ENCODE measurements around the gene HPSE2.

The HPSE2 gene

DNA sequence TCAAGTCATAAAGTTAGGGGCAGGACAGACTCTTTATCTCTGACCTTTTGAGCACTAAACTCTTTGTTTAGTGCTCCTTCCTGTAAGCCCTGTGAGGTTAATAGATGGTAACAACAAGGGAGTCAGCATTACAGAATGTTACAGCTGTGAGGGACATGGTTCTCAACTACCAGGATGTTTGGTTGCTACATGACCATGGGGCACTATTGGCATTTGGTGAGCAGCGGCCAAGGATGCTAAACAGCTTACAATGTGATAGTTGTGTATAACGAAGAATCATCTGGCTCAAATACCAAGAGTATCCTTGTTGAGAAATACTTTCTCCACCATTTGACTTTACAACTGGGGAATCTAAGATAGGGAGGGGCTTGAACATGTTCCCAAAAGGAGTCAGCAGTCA, 753.6 kb downstream of the HPSE2 start:
- DNase-seq: no peak

DNA sequence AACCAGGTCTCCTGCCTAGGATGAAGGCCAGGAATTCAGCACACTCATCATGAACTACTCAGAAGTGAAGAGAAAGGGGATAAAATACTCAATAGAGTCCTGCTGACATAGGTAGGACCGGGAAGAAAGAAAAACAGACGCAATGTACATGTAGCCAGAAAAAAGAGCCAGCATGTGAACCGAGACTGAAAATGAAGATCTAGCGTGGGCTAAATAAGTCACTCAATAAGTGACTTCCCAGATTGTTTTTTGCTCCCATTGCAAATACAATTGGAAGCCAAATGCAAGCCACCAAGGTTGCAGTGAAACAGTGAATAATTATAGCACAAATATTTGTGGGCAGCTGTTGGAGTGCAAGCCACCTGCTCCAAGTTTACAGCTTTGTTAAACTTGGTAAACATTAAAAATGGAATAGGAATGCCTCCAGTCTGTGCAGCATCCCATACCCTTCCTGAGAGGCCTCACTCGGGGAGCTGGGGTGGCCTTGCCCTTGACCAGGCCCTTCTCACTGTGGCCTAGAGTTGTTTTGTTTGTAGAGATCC, 754.2 kb downstream of the HPSE2 start:
- DNase-seq: no peak

DNA sequence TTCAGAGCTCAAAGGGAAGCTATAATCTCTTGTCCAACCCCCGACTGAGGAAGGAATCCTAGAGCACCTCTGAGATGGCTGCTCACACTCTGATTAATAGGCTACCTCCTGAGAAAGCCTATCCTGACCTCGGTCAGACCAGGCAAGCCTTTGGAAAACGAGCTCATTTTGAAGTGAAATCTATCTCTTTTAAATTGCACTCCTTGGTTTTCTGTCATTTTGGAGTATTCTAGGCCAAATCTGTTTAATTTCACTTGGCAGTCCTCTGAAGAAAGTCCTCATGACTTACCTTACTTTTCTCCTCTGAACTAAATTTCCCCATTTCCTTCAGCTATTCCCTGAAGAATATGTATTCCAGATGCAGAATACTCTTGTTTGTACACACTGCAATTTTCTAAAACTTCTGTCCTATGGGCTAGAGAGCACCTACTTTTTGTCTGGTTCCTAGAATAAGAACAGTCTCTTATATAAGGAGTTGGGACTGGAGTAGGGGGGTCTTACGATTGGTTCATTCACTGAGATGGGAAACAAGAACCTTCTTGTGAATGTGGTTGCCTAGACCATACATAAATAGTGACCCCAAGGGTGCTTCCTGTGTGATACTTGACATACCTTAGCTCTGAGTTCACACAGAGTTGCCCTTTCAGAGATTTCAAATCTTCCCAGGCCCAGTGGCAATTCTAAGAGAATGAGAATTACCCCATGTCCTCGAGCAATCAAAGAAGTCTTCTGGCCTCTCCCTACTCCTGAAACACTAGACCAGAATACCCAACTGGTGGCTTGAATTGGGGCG, 757.0 kb downstream of the HPSE2 start:
- DNase-seq: no peak

DNA sequence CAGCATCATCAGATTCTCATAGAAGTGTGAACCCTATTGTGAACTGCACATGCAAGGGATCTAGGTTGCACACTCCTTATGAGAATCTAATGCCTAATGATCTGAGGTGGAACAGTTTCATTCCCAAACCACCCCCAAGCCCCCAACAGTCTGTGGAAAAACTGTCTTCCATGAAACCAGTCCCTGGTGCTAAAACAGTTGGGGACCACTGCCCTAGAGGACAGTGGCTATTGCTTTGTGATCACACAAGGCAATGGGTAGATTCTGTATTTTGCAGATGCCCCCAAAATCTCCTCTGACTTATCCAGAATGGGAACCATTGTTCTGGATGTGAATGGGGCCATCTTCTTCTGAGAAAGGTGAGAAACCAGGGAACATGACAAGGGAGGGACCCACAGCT, 757.8 kb downstream of the HPSE2 start:
- DNase-seq: no peak

DNA sequence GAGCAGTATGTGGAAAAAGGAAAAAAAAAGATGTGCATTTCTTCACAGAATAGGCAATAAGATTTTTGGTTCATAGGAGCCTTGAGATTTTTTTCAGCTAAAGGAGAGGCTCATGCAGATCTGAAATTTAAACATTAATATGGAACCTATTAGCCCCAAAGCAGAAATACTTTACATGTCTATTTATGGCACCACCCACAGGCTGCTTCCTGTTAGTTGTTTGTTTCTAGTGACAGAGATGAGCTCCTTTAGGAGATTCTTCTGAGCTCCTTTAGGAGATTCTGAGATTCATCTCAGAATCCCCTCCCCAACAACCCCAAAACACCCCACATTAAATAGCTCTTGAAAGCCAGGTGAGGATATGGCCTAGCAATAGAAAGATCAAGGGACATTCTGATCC, 761.0 kb downstream of the HPSE2 start:
- no peak for DNase-seq

DNA sequence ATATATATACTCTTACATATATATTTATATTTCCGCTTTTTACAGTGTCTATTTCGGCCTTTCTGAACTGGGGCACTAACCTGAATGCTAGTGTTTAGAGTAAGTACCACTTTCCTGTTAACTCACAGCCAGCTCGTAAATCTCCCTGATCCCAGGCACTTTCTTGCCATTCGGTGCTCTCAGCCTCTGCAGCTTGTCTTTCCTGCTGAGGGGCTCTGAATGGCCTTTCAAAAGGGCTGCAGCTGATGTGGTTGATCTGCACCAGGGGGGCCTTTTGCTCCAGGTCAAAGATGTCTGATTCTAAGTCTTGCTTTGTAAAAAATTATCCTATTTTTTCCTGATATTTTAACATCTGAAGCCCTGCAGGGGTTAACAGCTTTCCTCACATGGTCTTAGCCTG, 763.5 kb downstream of the HPSE2 start:
- DNase-seq: no peak

DNA sequence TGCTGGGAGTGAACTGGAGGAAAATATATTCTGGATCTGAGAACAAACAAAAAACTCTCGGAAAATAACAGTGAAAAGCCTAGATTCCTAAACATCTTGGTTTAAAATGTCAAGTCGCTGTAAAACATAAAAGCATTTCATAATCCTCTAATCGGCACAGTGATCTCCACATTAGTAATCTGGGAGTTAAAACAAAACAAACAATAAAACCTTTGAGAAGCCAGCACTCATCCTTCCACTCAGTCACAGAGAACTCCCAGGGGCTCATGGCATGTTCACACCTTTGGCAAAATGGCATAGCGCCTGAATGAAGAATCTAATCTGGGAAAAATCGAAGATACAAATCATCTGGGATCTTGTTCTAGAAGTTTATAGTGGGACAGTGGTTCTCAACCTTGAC, 764.8 kb downstream of the HPSE2 start:
- no peak for DNase-seq

DNA sequence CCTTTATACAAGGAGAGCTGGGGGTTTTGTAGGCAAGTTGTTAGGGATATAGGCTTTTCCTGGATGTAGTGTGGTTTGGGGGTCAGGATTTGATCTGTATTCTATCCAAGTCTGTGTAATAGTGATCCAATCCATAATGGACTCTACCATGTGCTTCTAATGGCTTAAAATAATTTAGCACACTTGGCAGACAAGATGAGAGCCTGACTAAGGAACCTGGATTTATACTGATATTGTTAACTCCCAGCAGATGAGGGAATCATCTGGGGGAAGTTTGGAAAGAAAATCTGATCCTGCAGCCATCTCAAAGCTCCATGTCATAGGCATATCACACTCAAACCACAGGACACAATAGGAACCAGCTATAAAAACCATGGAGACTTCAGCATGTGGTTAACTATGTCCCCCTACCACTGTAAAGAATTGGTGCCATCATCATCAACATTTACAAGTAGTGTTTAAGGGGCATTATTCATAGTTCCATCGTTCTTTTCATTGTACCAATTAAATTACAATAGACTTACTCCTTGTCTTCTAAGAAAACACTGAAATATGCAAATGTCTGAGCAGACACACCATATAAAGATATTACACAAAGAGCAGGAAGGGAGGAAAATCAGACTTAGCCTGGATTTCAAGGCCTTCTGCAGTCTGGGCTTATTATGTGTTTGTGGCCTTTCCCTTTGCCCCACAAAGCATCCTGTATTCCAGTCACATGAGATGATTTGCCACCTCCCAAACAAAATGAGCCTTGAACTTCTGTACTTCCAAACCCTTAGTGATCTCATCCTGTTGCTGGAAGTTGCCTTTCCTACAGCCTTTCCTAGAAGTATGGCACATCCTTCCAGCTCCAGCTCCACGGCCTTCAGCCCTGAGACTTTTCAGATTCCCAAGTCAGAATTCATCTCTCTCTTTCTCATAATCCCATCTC, 766.4 kb downstream of the HPSE2 start:
- DNase-seq: no peak

DNA sequence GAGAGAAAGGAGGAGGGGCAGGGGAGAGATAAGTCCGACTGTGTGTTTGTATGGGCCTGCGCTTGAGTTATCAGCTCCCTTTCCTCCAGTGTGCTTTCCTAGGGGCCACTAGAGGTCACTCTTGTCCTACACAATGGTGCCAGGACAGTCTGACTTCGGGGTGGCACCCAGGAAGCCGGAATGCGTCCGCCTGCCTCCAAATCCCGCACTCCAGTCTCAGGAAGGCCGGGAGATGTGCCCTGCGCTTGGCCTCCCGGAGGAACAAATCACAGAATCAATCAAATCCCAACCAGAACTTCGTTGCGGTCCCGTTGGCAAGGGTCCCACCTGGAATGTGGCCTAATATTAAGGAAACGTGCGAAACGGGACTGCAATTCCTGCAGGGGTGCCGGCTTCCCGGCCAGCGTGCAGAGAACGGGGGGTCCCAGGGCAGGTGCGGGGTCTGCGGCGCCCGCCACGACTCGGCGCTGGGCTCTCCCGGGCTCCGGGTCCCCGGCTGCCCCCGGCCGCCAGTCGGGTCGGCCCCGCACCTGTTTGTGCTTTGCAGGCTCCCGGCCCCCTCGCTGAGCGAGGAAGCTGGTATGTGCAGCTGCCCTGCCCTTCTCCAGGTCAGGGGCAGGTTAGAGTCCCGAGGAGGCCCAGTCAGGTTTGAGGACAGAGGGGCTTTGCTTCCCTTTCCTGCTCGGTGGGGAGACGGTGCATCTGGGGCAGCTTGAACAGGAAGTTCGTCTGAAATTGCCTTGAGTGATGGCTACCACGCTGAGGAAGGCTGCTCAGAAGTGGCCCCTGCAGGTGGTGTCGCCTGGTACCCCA, 767.9 kb downstream of the HPSE2 start:
- DNase-seq: peak; percentile 75 to 82

DNA sequence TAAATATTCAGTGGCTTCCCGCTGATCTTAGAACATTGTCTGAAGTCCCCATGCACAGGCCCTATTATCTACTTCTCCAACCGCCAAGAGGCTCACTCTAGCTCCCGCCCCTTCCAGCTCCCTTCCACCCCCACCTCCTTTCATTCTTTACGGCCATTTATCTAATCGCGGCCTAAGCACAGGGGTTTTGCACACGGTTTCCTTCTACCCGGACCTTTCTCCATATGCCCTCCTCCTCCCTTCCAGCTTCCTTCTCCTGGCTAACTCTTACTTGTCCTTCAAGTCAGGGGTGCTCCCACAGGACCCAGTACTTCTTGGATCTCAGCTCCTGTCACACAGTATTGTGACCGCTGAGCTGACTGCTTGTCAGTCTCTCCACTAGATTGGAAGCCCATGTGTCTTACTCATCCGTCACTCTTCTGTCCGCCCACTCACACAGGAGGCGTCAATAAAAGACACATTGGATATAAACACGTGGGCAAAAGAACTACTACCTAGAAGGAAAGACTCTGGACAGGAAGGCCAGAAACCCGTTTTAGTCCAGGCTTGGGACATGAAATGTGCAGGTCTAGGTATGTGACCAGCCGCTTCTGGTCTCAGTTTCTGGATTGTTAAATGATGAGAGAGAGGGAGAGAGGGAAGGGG, 768.7 kb downstream of the HPSE2 start:
- no peak for DNase-seq

DNA sequence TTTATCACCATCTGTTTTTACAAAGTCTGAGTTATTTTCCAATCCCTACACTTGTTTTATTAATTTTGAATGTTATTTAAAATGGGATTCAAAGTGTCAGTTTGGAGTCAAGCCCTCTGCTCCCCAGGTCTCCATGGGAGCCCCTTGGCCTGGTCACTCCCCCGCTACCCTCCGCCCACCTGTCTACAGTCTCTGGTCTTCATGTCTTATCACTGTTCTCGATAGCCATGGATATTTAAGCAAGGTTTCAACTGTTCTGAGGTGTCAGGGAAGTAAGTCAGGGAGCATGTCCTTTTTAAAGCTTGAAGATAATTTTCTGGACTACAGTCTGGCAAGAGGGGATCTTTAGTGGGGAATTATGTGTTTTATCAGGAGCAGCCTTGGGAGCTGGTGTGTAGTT, 769.8 kb downstream of the HPSE2 start:
- DNase-seq: no peak

DNA sequence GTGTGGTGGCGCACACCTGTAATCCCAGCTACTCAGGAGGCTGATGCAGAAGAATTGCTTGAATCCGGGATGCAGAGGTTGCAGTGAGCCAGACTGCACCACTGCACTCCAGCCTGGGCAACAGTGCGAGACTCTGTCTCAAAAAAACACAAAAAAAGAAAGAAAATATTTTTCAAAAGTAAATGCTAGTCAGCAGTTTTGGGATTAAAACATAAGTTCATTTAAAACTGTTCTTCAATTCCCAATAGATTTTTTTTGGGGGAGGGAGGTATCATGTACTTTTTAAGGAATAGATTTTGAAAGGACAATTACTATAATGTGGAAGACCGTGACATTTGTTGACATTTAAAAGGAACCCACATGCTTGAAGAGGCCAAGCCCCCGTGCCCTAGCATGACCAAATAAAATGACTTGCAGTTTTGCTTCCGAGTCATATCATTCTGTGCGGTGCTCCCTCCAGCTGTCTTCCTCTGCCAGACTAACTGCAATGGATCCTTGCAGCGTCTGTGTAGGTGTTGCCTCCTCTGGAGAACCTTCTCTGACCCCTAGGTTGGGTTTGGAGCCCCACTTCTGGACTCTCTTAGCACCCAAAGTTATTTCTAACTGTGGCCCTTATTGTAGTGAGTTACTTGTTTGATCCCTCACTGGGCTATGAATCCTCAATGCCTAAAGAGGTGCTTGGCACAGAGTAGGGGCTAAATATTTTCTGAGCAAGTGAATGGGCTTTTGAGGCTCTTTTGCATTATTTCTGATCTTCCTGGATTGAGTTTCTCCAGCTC, 771.5 kb downstream of the HPSE2 start:
- DNase-seq: no peak

DNA sequence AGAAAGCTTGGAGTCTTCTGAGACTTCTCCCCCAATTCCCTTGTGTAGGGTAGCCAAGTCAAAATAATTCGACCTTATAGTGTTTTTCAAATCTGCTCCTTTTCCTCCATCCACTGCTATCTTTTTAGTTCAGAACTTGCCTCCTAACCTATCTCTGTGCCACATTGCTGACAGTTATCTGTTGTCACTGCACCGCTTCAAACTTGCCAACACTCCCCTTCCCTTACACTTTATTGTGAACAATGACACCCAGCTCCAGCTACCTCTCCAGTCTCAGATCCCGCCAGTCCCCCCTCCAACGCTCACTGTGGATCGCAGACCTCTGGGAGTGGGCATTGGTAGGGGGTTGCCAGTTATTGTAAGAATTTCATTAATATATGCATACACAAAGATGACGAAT, 772.6 kb downstream of the HPSE2 start:
- DNase-seq: no peak

DNA sequence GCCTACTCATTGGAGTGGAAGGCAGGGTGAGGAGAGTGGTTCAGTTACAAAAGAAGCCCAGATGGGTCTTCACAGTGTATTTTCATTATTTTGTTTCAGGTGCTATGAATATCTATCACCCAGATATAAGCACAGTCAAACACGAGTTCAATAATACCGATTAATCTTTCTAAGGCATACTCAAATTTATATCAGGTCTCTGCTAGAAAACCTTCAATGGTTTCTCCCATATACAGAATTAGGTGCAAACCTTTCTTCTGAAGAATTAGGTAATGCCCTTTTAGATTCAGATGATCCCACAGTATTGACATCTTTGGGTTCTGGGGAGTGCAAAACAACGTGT, 774.2 kb downstream of the HPSE2 start:
- DNase-seq: no peak

DNA sequence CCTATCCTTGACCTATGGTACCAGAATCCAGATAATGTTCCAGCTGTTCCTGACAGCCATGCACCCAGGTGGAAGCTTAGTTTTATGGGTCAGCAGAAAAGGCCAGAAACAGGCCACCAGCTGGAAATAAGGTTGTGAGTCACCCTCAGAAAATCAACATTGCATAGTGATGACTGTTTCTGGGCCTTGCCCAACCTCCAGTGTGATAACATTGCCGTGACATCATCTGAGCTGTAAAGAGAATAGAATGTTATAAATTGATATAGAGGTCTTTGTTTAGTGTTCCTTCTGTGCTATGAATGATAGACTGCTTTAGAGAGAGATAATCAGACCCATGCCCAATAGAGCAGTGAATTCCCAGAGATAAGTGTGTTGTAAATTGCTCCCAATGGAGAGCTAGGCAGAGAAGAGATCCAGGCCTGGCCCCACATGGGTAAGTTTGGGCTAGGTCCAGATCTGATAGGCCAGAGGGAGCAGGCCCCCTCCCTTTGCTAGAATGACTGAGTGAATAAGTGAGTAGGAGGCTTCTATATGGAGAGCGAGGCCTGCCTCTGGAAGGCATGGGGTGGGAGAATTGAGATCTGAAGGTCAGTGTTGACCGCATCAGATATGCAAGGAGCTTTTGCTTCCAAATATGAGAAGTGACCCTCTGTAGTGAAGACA, 774.7 kb downstream of the HPSE2 start:
- peak; percentile 5 to 40 for DNase-seq

DNA sequence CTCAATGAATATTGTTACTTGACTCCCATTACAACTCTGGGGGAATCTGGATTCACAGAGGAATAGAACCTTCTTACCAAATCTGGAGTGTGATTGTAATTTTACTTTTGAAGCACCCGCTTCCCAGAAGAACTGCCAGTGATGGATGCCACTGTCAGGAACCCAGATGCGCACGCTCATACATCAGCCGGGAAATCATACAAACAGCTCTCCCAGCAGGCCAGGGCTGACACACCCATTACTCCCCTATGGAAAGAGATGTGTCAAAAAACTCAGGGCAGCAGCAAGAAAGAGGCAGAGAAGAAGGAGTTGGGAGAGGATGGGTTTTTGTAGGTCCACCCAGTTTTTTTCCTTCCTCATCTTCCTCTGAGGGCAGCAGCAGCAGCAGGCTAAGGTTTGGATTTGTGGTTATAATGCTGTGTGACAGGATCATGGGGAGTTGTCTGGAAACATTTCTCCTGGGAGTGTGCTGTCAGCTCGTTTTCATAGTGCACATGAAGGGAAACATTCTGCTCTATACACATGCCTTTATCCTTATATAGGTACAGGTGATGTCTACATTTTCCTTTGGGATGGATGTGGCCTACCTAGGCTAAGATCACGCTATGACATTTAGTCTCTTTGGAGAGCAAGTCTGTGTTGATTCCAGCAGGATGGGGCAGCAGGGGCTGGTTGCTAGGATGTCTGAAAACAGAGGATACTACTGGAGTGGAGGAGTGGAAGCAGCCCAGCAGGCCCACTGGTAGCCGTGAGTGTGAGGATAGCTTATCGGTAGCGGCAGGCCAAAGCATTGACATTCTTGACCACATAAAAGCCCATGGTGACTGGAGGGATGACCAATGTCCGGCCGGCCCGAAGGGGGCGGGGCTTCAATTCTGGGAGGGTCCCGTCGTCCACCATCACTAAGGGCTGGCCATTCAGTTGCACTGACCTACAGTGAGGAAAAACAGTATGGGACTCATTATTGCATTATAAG, 776.6 kb downstream of the HPSE2 start:
- no peak for DNase-seq

DNA sequence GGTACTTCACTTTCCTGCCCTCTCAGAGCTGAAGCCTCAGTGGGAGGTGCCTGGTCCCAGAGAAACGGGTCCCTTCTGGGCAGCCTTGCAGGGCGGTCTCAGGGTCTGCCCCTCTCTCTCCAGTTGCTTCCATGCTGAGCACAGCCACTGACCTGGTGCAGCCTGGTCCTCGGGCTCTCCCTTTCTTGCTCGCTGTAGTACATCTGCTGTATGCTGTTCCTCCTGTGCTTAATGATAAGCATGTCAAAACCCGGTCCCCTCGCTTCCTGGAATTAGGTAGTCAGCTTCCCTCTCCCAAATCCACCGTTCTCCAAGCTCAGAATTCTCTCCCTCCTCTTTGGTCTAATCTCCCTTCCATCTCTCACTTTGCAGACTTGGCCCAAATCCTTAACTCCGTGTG, 777.9 kb downstream of the HPSE2 start:
- DNase-seq: no peak

DNA sequence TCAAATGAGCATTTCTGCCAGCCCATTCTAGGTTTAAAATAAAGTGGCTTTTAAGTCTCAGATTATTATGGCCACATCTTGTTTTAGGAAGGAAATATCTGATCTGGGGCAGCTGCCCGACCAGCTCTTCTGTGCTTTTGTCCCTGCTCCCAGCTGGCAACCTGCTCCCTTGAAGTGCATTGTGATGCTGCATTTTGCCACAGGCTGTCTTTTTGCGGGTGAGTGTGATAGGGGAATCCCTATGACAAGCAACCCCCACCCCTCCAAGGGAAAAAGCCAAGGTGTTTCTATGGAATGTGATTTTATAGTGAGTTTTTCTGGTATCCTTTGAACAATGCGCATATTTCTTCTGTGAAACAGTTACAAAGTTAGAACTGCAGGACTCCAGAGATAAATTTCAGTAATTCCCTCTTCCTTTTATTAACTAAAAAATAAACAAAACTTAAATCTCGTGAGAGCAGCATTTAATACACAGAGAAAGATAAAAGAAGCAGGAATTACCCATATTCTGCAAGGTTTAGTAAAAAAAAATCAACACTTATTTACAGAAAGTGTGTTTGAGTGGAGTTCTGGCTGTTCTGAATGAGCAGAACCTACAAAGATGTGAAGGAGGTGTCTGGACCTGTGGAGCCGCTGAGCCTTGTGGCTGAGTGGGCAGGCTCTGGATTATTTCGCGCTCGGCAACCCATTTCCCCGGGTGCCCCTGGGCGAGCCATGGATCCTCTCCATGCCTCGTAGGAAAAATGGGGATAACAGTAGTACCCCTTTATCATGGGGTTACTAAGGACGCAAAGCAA, 778.8 kb downstream of the HPSE2 start:
- DNase-seq: no peak

DNA sequence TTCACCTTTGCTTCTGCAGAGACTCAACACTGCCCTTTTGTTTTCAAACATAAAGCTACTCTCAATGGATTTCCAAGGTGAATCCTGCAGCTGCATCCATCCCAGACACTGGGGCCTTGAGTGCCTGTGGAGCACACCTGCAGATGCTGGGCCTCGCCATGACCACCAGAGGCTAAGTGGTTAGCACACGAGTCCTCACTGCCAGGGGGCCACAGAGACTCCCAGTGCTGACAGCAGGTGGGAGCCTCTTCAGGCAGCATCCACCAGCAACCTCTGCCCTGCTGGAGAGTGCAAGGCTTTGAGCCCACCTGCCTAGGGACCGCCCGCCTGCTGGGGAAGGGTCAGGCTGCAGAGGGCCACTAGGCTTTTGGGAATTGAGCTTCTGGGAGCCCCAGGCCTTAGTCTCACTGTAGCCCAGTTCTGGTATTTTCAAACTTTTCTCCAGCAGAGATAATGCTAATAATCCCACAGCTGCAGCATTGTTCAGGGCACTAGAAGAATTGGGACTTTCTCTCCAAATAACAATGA, 779.5 kb downstream of the HPSE2 start:
- peak in 1 of 2 experiments; percentile 18 for DNase-seq

Measured in SHP77 (cell line).